Vagina (tissue), 2 donors: ENCODE measurements around the gene PDE11A. TPM values are rescaled to one million over a fixed set of nuclear protein-coding genes. Genes with fewer than 3 reads are reported as not detected.

Source experiments
- DNase-seq, 2 donors: peaks; one replicate each; pipeline ENCODE4 v3.0.0-alpha.2; 2017; ENCODE audit errors: extremely low spot score in 2 of 2
- H3K27ac ChIP-seq: fragments of 200-600 bp; sonication (generic); one replicate; pipeline ENCODE4 v1.5.1; 2019
- H3K27me3 ChIP-seq: fragments of 200-600 bp; sonication (generic); one replicate; pipeline ENCODE4 v1.5.1; 2019
- H3K36me3 ChIP-seq, 2 donors: fragments of 200-600 bp; sonication (generic); one replicate each; pipeline ENCODE4 v1.5.1; 2017 to 2019
- H3K4me1 ChIP-seq: fragments of 200-600 bp; sonication (generic); one replicate; pipeline ENCODE4 v1.5.1; 2019
- H3K4me3 ChIP-seq, 2 donors: fragments of 200-600 bp; sonication (generic); 1 replicate in 1 of 2; 2 replicates in 1 of 2; pipeline ENCODE4 v1.5.1; 2016 to 2019
- H3K9me3 ChIP-seq: fragments of 200-600 bp; sonication (generic); one replicate; pipeline ENCODE4 v1.5.1; 2019
- POLR2A ChIP-seq, 2 donors: fragments of 450-650 bp; IDR thresholded peaks; one replicate each; pipeline ENCODE4 v1.6.1; 2017; ENCODE audit warnings: antibody characterized with exemption in 2 of 2, mild to moderate bottlenecking in 2 of 2, moderate library complexity in 2 of 2
- POLR2AphosphoS5 ChIP-seq, 2 donors: sonication (generic); formaldehyde crosslinking; IDR thresholded peaks; one replicate each; pipeline ENCODE4 v1.9.0; 2017; ENCODE audit warnings: antibody characterized with exemption in 2 of 2, mild to moderate bottlenecking in 2 of 2, low read depth in 1 of 2; ENCODE audit not compliant: insufficient read depth in 1 of 2
- intact Hi-C: fragments of 100-400 bp; cut with DNase I; formaldehyde crosslinking; loops from one replicate; pipeline ENCODE4 v1.15.1; 2023
- small RNA-seq: library from RNA; depleted of rRNA; stranded (forward); fragments of <200 nt; gene quantifications from one replicate; pipeline ENCODE3, GENCODE V24; 2016
- total RNA-seq: library from RNA; depleted of rRNA; stranded (reverse); fragments of >200 nt; gene quantifications from one replicate; pipeline ENCODE4 v1.2.3, GENCODE V29; 2016
- TF ChIP-seq, protein P1 (sequence below), 3 experiments: fragments of 450-650 bp in 2 of 3; fragments of 200-600 bp in 1 of 3; sonication (generic) in 1 of 3; IDR thresholded peaks; one replicate each; pipeline ENCODE4 v1.5.1; 2017 to 2019; ENCODE audit warnings: antibody characterized with exemption in 3 of 3, mild to moderate bottlenecking in 2 of 3, moderate library complexity in 2 of 3

Gene PDE11A
- total RNA-seq, 1 donor from 2014 or later: 0.25 TPM

DNA sequence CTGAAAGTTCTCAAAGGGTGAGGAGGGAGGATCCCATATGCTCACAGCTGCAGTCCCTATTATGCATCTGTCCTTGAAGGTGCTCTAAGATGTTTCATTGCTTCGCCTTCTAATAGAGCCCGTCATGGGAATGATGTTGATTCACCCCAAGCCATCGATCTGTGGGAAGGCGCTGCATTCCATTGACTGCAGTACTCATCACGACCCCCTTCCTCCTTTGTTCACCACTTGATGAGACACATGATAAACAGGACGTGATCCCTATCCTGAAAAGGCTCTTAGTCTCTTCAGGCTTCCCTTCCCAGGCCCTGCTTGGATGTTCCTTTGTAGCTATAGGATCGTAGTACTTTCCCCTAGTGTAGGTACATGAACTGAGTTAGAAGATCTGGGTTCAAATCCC, 498.2 kb downstream of the PDE11A start:
- H3K27ac ChIP-seq: no peak overlapping the region
- no peaks in the 10 kb centered on the region for H3K4me1 ChIP-seq
- H3K9me3 ChIP-seq: no peaks in the 10 kb centered on the region
- intact Hi-C loops: no loop called here
- DNase-seq: no peak
- H3K36me3 ChIP-seq: no peaks in the 10 kb centered on the region
- H3K4me3 ChIP-seq: no peak overlapping the region
- TF ChIP-seq, protein P1, sequence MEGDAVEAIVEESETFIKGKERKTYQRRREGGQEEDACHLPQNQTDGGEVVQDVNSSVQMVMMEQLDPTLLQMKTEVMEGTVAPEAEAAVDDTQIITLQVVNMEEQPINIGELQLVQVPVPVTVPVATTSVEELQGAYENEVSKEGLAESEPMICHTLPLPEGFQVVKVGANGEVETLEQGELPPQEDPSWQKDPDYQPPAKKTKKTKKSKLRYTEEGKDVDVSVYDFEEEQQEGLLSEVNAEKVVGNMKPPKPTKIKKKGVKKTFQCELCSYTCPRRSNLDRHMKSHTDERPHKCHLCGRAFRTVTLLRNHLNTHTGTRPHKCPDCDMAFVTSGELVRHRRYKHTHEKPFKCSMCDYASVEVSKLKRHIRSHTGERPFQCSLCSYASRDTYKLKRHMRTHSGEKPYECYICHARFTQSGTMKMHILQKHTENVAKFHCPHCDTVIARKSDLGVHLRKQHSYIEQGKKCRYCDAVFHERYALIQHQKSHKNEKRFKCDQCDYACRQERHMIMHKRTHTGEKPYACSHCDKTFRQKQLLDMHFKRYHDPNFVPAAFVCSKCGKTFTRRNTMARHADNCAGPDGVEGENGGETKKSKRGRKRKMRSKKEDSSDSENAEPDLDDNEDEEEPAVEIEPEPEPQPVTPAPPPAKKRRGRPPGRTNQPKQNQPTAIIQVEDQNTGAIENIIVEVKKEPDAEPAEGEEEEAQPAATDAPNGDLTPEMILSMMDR (IDR thresholded peaks at IDR 0.05): no peak
- no peak for TF ChIP-seq POLR2A (IDR thresholded peaks at IDR 0.05)
- no peak for TF ChIP-seq POLR2AphosphoS5 (IDR thresholded peaks at IDR 0.05; ENCODE audit: insufficient read depth in 1 of 2, low read depth in 1 of 2)
- H3K27me3 ChIP-seq: no peaks in the 10 kb centered on the region

Small RNA genes lying within 50 kb of the gene (small RNA-seq; reads per million reads assigned to genes)
- gene AC011998.1 (not detected), gene RNU6-629P (not detected)

Other genes with a start within 250 kb of the PDE11A start
- 9.1 TPM for gene RBM45, start 39.7 kb upstream of the PDE11A start, total RNA-seq
- gene OSBPL6, start 121.7 kb upstream of the PDE11A start, total RNA-seq: 2.7 TPM